Measurements from ENCODE around the gene ZFAND4.
A peak's percentile ranks its signal among the peaks of the same experiment; 100 is the strongest.
"Not testable (repeated sequence)": the region's sequence is repeated elsewhere in the genome, so short reads cannot be mapped to it uniquely, and the experiment has no call there.

ZFAND4 gene

DNA sequence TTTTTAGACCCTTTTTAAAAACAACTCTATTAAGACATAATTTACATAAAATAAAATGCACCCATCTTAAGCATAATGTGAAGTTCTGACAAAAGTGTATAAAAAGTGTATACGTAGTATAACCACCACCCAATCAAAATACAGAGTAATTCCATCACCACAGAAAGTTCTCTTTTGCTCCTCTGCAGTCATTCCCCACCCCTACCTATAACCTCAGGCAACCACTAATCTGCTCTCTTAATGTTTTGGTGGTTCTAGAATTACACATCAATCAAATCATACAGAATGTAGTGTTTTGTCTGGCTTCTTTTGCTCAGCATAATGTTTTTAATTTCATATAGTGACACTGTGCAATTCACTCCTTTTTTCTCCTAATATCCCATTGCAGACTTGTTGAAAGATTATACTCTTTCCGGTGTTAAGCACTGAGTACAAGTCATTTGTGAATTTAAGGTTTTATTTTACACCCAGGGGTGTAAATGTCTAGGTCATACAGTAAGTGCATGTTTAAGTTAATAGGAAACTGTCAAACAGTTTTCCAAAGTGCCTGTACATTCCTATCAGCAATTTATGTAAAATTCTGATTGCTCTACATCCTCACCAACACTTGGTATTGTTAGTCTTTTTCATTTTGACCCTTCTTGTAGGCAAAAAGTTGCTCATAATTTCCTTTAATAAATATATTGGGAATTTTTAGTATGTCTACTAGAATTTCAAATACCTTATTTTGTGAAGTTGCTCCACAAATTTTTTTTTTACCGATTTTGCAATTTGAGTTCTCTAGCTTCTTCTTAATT lies 86.3 kb downstream of the ZFAND4 start:
- DNase-seq: no peak

DNA sequence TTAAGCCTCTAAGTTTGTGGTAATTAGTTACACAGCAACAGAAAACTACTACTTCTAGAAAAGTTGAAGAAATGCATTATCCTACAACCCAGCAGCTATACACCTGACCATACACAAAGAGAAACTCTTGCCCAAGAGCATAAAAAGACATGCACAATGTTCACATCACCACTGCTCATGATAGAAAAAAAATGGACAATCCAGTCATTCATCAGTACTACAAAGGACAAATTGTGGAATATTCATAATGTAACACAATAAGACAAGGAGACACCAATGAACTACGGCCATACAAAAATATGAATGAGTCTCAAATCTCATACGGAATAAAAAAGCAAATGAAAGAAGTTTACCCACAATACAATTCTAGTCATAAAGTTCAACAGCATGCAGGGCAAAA lies 87.4 kb downstream of the ZFAND4 start:
- DNase-seq: no peak

DNA sequence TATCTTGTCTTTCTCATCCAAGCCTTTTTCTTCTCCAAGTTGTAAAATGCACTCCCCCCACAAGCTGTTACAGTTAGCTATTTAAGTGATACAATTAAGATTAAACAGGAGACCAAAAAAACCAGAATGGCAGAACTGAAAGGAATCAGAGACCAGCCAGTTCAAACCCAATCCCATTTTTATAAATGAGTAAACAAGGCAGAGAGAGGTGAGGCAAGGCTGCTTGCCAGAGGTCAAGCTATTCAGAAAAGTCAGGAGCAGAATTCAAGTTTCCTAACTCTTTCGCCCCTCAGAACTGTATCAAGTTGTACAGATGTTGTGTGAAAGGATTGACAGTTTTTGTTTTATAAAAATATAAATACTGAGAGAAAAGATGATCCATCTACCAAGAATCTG lies 90.2 kb downstream of the ZFAND4 start:
- no peak for DNase-seq

DNA sequence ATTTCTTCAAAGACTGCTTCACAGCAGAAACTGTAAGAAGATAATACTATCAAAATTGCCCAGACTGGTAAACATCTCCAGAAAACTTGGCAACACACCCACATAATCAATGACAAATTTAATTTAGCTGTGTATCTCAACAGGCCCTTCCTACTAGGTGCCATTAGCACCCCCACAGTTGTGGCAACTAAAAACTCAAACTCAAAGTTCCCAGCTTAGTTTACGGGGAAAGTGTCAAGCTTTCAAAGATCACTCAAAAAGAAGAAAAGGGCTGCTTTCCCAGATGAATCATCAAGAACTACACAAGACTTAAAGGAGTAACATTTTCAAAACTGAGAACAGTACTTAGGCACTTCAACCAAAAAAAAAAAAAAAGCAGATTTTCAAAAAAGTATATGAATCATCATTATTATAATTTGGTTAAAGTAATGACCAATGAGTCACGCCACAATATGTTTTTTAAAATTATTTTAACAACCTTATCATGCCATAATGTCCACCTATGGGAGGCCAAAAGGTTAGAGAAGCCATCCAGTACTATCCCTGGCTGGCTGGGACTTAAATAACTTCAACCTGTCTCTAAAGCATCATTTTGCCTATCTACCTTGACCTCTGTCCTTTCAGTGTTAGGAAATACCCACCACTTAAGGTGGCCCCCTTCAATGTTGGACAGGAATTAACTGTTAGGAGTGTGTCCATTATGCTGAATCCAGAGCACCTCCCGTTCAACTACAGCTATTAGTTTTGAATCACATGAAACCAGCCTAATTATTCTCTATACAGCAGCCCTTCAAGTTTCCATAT lies 90.8 kb downstream of the ZFAND4 start:
- DNase-seq: no peak

DNA sequence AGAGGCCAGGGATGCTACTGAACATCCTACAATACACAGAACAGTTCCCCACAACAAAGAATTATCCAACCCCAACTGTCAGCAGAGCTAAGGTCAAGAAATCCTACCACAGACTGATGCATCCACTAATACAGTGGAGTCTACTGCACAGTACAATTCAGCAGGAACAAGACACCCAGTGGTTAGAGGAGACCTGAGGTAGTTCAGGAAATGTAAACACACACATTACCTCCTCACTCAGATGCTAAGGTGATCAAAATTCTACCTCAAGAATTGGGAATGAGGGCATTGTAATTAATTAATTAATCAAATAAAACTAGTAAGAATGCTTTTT lies 91.4 kb downstream of the ZFAND4 start:
- no peak for DNase-seq

DNA sequence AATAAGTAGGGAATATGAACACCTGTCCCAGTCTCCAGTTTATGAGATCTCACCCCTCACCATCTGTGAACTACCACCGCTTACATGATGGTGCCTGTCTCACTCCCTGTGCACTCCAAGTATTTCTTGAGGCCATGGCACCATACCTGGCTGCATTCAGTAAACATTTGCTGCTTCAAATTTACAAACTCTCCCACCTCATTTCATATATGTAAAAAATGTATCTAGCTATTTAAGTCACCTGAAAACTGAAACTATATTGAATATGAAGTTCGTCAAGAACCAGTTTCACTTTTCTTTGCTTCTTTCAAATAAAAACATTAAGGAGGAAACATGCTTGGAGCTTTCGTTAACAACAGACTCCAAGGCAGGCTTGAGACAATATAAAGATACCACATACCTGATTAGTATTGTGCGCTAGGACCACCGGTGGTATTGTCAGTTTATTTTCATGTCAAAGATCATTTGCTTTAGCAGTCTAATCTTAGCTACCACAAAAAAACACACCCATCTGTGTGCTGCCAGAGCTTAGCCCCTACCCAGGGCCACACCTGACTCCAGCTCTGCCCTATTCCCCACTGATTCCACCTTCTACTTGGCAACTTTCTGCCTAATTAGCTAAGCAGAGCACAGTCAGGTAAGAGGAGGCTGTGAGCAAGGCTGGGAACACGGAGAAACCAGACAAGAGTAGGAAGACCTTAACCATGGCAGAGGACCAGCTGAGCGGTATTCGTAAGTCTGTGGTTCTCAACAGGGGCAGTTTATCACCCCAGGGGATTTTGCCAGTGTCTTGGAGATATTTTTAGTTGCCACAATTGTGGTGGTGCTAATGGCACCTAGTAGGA lies 92.0 kb downstream of the ZFAND4 start:
- DNase-seq: peak; percentile 16 to 34

DNA sequence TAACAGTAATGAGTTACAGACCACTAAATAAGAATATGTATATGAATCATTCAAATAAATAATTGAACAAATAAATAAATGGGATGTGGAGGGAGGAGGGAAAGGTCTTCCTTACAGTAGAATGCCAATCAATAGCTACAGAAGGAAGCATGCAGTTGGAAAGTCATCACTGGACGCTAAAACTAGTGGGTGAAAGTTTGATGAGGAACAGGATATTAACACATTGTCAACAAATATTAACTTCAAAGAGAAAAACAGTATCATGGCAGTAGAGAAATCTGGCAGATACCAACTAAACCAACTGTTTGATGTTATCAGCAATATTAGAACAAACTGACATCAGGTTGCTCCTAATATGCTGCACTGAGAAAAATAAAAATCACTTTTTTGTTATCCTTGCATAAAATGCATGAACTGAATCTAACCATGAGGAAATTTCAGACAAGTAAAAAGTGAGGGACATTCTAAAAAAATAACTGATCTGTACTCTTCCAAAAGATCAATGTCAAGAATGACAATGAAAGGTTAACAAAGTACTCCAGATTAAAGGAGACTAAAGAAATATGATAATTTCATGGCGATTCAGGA lies 94.1 kb downstream of the ZFAND4 start:
- DNase-seq: no peak

DNA sequence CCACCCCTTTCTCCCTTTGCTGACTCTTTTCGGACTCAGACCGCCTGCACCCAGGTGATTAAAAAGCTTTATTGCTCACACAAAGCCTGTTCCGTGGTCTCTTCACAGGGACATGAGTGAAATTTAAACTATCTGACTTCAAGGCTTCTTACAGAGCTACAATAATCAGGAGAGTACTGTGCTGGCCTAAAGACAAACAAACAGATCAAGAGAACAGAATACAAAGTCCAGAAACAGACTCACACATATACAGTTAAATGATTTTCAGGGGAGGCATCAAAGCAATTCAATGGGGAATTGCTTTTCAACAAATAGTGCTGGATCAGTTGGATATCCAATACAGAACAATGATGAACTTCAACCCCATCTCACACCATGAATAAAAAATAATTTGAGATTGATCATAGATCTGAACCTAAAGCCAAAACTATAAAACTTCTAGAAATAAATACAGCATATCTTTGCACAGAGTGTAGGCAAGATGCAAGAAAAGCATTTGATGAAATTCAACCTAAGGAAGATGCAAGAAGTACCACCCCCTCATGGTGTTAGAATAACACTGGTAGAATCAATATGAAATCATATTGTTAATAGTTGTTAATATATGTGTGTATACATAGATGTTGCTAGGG lies 96.5 kb downstream of the ZFAND4 start:
- DNase-seq: no peak

DNA sequence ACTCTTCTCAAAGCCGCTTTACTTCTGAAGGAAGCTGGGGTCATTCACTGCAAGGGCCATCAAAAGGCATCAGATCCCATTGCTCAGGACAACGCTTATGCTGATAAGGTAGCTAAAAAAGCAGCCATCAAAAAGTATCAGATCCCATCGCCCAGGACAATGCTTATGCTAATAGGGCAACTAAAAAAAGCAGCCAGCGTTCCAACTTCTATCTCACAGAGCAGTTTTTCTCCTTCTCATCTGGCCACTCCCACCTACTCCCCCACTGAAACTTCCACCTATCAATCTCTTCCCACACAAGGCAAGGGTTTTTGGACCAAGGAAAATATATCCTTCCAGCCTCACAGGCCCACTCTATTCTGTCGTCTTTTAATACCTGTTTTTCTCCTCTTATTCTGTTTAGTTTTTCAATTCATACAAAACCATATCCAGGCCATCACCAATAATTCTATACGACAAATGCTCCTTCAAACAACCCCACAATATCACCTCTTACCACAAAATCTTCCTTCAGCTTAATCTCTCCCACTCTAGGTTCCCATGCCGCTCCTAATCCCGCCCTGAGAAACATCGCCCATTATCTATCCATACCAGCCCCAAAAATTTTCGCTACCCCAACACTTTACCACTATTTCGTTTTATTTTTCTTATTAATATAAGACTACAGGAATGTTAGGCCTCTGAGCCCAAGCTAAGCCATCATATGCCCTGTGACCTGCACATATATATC lies 97.4 kb downstream of the ZFAND4 start:
- DNase-seq: not testable (repeated sequence)

DNA sequence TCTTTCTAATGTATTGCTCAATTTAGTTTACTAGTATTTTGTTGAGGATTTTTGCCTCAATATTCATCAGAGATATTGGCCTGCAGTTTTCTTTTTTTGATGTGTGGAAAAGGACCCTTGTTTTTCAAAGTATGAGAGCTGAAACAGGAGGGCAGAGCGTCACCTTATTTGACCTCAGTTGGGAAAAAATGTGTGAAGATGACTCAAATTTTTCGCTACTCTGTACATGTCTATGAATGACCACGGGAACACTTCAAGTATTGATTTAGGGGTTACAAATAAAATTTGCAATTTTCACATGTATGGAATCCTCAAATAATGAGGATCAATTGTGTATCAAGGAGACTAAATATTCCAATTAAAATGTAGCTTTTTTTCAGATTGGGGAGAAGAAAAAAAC lies 103.1 kb downstream of the ZFAND4 start:
- DNase-seq: no peak

DNA sequence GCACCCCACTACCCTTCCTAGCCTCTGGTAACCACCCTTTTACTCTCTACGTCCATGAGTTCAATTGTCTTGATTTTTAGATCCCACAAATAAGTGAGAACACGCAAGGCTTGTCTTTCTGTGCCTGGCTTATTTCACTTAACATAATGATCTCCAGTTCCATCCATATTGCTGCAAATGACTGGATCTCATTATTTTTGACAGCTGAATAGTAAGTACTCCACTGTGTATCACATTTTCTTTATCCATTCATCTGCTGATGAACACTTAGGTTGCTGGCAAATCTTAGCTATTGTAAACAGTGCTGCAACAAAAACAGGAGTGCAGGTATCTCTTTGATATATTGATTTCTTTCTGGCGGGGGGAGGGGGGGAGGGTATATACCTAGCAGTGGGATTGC lies 106.2 kb downstream of the ZFAND4 start:
- DNase-seq: no peak

Data from activated CD4-positive, alpha-beta T cell treated with anti-CD3 and anti-CD28 coated beads, Interleukin-2, amount 50 U/mL, for 48 hours (primary cell).